Frontal cortex (tissue), 4 donors: ENCODE results near the gene SLX9. TPM values are rescaled to one million over a fixed set of nuclear protein-coding genes. Genes with fewer than 3 reads are reported as not detected.

Source experiments
- DNase-seq, 2 donors: peaks; one replicate each; pipeline ENCODE4 v3.0.0; 2012; ENCODE audit warnings: low spot score in 2 of 2
- FAIRE-seq: peaks from 2 replicates; lab custom pipeline; 2012; peaks lifted over from hg19 to GRCh38; lab: Jason Lieb, UNC
- total RNA-seq: library from RNA; depleted of rRNA; stranded (reverse); fragments of >200 nt; gene quantifications from one replicate; pipeline ENCODE4 v1.2.3, GENCODE V29; 2014
- donor health status: control.
- donor health status: control.
- donor health status: control.

SLX9 gene
- total RNA-seq, 1 donor from 2014 or later: 7.3 TPM

- FAIRE-seq (no peak), DNase-seq (no peak)
Observed at GRCh38 chr21:44901391-44902074, 38.3 kb upstream of the SLX9 start.

GRCh38 chr21:44902268-44903049 is 37.4 kb upstream of the SLX9 start:
- FAIRE-seq: no peak
- no peak for DNase-seq

GRCh38 chr21:44903050-44903685 is 36.7 kb upstream of the SLX9 start:
- DNase-seq (no peak), FAIRE-seq (no peak)

GRCh38 chr21:44903689-44904088 is 36.1 kb upstream of the SLX9 start:
- DNase-seq (no peak), FAIRE-seq (no peak)

- FAIRE-seq (no peak), DNase-seq (no peak)
Observed at GRCh38 chr21:44904141-44904923, 35.5 kb upstream of the SLX9 start.

- FAIRE-seq (no peak), DNase-seq (no peak)
Observed at GRCh38 chr21:44905016-44905727, 34.7 kb upstream of the SLX9 start.

GRCh38 chr21:44905728-44906090 is 34.1 kb upstream of the SLX9 start:
- FAIRE-seq (no peak), DNase-seq (no peak)

GRCh38 chr21:44907225-44907965 is 32.4 kb upstream of the SLX9 start:
- DNase-seq (no peak), FAIRE-seq (no peak)

GRCh38 chr21:44907966-44908895 is 31.6 kb upstream of the SLX9 start:
- no peak for DNase-seq

GRCh38 chr21:44908908-44909307 is 30.9 kb upstream of the SLX9 start:
- FAIRE-seq: no peak
- DNase-seq: no peak

More at GRCh38 chr21:44907966-44908895, 31.6 kb upstream of the SLX9 start:
- FAIRE-seq: no peak

- FAIRE-seq (no peak), DNase-seq (no peak)
Observed at GRCh38 chr21:44909719-44910118, 30.1 kb upstream of the SLX9 start.

GRCh38 chr21:44910229-44911067 is 29.4 kb upstream of the SLX9 start:
- DNase-seq (no peak), FAIRE-seq (no peak)

- FAIRE-seq (no peak), DNase-seq (no peak)
Observed at GRCh38 chr21:44911068-44911383, 28.8 kb upstream of the SLX9 start.

GRCh38 chr21:44911384-44912157 is 28.3 kb upstream of the SLX9 start:
- FAIRE-seq (no peak), DNase-seq (peak in 1 of 2 donors; percentile 63)

GRCh38 chr21:44912158-44912473 is 27.7 kb upstream of the SLX9 start:
- DNase-seq (no peak), FAIRE-seq (no peak)
